Measurements from ENCODE around the gene EIF1.

Gene EIF1

DNA sequence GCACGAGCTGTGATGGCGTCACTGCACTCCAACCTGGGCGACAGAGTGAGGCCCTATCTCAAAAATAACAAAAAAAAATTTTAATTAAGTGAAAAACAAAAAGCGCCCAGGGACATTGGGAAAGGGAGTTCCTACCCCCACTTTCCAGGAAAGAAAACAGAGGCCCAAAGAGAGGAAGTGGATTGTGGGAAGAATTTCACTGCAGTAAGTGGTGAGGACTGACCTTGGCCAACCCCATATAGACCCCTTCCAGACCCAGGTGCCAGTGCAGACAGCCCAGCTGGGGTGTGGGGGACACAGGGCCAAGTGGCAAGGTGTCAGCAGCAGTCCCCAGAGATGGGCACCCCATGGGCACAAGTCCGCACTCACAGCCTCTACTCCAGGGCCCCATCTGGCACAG, 35.3 kb upstream of the EIF1 start:
- TF ChIP-seq CTCF (conservative IDR thresholded peaks at IDR 0.05; ENCODE audit: low read depth, low read length), result no peak
- H3K4me3 ChIP-seq (ENCODE audit: low read depth, low read length), result no peak overlapping the region
- DNase-seq (ENCODE audit: low read depth), result no peak

GRCh38 chr17:41653892-41654677, 34.6 kb upstream of the EIF1 start:
- TF ChIP-seq CTCF (conservative IDR thresholded peaks at IDR 0.05; ENCODE audit: low read depth, low read length), result no peak
- no peak overlapping the region for H3K4me3 ChIP-seq (ENCODE audit: low read depth, low read length)
- DNase-seq (ENCODE audit: low read depth), result no peak

DNA sequence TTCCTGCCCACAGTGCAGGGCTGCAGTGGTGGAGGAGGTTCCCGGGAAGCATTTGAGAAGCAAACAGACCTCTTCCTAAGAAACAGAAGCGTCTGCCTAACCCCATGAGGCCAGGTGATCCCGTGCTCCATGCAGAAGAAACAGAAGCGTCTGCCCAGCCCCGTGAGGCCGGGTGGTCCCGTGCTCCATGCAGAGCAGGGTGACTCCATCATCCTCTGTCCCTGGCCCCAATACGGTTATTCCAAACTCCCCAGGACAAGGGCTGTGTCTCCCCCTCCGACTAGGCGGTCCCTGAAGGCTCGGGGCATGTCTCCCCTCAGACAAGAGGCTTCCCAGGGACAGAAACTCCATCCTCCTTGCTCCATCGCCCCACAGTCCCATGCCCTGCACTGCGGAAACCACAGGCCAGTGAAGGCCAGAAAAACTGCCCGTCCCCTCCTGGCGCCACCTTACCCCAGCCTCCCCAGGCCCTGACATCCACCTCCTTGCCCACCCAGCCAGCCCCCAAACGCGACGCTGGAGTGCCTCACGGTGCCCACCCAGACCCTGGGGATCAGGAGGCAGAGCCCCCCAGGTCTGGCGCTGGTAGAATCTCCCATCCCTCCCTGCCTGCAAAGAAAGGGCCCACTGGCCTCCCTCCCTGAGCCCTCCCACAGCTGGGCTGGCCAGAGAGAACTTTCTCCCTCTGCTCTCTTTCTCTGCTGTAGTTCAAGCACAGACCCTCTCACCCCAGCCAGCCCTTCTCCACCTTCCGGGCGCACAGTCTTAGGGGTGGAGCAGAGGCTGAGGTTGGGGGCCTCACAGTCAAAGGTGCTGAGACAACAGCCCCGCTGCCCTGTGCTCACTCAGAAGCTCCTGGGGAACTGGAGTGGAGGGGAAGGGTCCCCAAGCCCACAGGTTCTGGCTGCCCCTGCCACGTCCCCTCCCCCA, 33.7 kb upstream of the EIF1 start:
- TF ChIP-seq CTCF (conservative IDR thresholded peaks at IDR 0.05; ENCODE audit: low read depth, low read length), result no peak
- H3K4me3 ChIP-seq (ENCODE audit: low read depth, low read length), result no peak overlapping the region
- no peak for DNase-seq (ENCODE audit: low read depth)

GRCh38 chr17:41655611-41656111, 33.0 kb upstream of the EIF1 start:
- no peak for DNase-seq (ENCODE audit: low read depth)
- H3K4me3 ChIP-seq (ENCODE audit: low read depth, low read length), result no peak overlapping the region
- TF ChIP-seq CTCF (conservative IDR thresholded peaks at IDR 0.05; ENCODE audit: low read depth, low read length), result no peak

DNA sequence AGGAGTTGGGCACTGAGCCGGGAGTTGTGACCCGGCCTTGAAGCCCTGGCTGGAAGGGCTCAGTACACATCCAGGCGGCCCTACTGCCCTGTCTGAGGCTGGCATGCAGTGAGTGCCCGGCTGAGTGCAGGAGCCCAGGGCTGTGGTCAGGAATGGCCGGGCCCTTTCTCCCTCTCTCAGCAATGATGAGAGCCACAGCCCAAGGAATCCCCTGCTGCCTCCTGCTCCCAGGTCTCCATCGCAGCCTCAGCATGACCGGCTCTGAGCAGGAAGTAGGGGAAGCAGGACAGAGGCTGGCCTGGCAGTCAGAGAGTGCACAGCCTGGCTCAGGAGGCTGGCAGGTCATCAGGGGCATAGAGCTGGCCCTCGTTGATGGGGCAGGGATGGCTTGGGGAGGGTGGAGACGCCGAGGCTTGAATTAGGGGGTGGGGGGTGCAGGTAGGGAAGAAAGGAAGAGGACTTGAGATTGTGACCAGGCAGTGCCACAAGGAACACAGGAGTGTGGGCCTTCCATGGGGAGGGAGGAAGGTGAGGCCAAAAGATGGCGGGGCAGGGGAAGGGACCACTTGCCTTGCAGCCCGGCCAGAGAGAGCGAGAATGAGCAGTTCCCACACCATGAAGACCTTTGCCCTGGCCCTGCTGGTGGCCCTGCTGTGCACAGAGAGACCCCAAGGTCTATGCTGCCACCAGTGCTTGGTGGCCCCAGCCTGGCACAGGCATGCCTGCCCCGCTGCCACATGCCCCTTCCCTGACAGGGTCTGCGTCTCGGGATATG, 32.2 kb upstream of the EIF1 start:
- DNase-seq (ENCODE audit: low read depth), result no peak
- H3K4me3 ChIP-seq (ENCODE audit: low read depth, low read length), result no peak overlapping the region
- no peak for TF ChIP-seq CTCF (conservative IDR thresholded peaks at IDR 0.05; ENCODE audit: low read depth, low read length)

DNA sequence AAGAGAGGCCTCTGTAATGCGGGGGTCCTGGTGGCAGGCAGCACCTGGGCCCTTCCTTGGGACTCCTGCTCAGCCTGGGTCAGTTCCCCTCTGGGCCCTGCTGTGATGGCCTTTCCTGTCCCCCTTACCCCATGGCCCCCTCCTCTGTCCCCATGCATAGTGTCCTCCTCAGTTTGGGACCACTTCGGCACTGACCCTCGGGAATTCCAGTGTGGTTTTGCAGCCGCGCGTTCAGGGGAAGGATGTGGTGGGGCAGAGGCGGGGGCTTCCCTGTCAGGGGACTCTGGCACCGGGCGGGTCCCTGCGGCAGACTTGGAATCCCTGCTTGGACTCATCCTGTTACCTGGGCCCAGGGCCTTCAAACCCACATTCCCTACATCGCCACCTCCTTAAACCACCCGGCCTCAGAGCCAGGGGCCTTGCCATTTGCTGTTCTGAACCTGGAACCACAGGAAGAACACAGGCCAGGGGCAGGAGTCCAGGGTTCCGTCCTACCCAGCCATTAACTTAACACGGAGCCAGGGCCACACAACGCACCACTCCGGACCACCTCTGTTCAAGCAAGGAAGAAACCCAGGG, 31.4 kb upstream of the EIF1 start:
- DNase-seq (ENCODE audit: low read depth), result no peak
- H3K4me3 ChIP-seq (ENCODE audit: low read depth, low read length), result no peak overlapping the region
- TF ChIP-seq CTCF (conservative IDR thresholded peaks at IDR 0.05; ENCODE audit: low read depth, low read length), result no peak
